Gastroesophageal sphincter (tissue), 4 donors: ENCODE results near the gene DPP6. TPM values are rescaled to one million over a fixed set of nuclear protein-coding genes. Genes with fewer than 3 reads are reported as not detected.

Source experiments
- ATAC-seq: fragments of 150-250 bp; one replicate; pipeline ENCODE4 v1.9.1; 2016; ENCODE audit warnings: mild to moderate bottlenecking, moderate library complexity
- H3K27ac ChIP-seq, 4 donors: fragments of 200-600 bp; sonication (generic) in 3 of 4; 1 replicate in 3 of 4; 2 replicates in 1 of 4; pipeline ENCODE4 v1.5.1; 2016 to 2019
- H3K27me3 ChIP-seq: fragments of 200-600 bp; sonication (generic); one replicate; pipeline ENCODE4 v1.5.1; 2019
- H3K36me3 ChIP-seq, 2 donors: fragments of 200-600 bp; sonication (generic); one replicate each; pipeline ENCODE4 v1.5.1; 2019; ENCODE audit warnings: control low read depth in 1 of 2
- H3K4me1 ChIP-seq, 3 donors: fragments of 200-600 bp; sonication (generic); 1 replicate in 2 of 3; 2 replicates in 1 of 3; pipeline ENCODE4 v1.5.1; 2016 to 2019; ENCODE audit warnings: control low read depth in 2 of 3
- H3K4me3 ChIP-seq, 2 donors: fragments of 200-600 bp; sonication (generic); one replicate each; pipeline ENCODE4 v1.5.1; 2019; ENCODE audit warnings: mild to moderate bottlenecking in 1 of 2, moderate library complexity in 1 of 2
- H3K9me3 ChIP-seq, 3 donors: fragments of 200-600 bp; sonication (generic); one replicate each; pipeline ENCODE4 v1.5.1; 2017 to 2019; ENCODE audit warnings: control low read depth in 2 of 3
- EP300 ChIP-seq: sonication (generic); formaldehyde crosslinking; IDR thresholded peaks from one replicate; pipeline ENCODE4 v1.6.1; 2017; ENCODE audit warnings: antibody characterized with exemption, mild to moderate bottlenecking
- POLR2A ChIP-seq, 2 donors: fragments of 450-650 bp; IDR thresholded peaks; one replicate each; pipeline ENCODE4 v1.6.1; 2017; ENCODE audit warnings: antibody characterized with exemption in 2 of 2, mild to moderate bottlenecking in 2 of 2, moderate library complexity in 1 of 2
- POLR2AphosphoS5 ChIP-seq: sonication (generic); formaldehyde crosslinking; IDR thresholded peaks from one replicate; pipeline ENCODE4 v1.6.1; 2017; ENCODE audit warnings: antibody characterized with exemption
- WGBS, 2 donors: methylation state at CpG; one replicate each; pipeline ENCODE4 v1.1.5; 2018; ENCODE audit warnings: low coverage in 1 of 2; 5-methylcytosine and 5-hydroxymethylcytosine counted together
- total RNA-seq, 4 donors: library from RNA; depleted of rRNA; stranded (reverse); fragments of >200 nt; gene quantifications; one replicate each; pipeline ENCODE4 v1.1.0, GENCODE V29; 2016
- TF ChIP-seq, protein P1 (sequence below), 4 experiments: fragments of 200-600 bp in 2 of 4; fragments of 450-650 bp in 2 of 4; sonication (generic) in 1 of 4; IDR thresholded peaks; one replicate each; pipeline ENCODE4 v1.5.1; 2017 to 2019; ENCODE audit warnings: antibody characterized with exemption in 4 of 4, mild to moderate bottlenecking in 2 of 4, moderate library complexity in 2 of 4

The DPP6 gene
- total RNA-seq, 4 donors from 2014 or later, result 14.3 to 40.0 (median 23.1) TPM

DNA sequence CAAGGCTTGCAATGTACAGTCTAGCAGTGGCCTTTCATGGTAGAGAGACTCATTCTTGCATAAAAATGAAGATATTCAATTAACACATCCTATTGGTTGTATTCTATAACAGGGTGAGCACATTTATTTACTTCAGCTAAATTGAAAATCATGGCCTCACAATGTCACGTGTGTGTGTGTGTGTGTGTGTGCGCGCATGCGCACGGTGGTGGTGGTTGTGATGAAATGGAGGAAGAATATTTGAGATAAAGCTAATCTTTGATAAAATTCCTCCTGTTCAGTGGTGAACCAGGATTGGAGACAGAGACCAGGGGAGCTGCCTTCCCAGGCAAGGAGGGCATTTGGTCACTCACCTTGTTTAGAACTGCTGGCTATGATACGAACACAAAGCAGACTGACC, 199.8 kb downstream of the DPP6 start:
- Histone ChIP-seq H3K36me3 (no peaks in the 10 kb centered on the region), H3K27me3 (no peaks in the 10 kb centered on the region), H3K4me1 (no peaks in the 10 kb centered on the region), H3K4me3 (no peak overlapping the region), H3K27ac (no peak overlapping the region), H3K9me3 (no peaks in the 10 kb centered on the region)
- 77 to 86% methylated on average over 6 of the region's 6 CpGs for WGBS, 2 donors
- ATAC-seq, result no peak
- TF ChIP-seq EP300, result no peak
- TF ChIP-seq, protein P1, sequence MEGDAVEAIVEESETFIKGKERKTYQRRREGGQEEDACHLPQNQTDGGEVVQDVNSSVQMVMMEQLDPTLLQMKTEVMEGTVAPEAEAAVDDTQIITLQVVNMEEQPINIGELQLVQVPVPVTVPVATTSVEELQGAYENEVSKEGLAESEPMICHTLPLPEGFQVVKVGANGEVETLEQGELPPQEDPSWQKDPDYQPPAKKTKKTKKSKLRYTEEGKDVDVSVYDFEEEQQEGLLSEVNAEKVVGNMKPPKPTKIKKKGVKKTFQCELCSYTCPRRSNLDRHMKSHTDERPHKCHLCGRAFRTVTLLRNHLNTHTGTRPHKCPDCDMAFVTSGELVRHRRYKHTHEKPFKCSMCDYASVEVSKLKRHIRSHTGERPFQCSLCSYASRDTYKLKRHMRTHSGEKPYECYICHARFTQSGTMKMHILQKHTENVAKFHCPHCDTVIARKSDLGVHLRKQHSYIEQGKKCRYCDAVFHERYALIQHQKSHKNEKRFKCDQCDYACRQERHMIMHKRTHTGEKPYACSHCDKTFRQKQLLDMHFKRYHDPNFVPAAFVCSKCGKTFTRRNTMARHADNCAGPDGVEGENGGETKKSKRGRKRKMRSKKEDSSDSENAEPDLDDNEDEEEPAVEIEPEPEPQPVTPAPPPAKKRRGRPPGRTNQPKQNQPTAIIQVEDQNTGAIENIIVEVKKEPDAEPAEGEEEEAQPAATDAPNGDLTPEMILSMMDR (IDR thresholded peaks at IDR 0.05), result no peak
- TF ChIP-seq POLR2A (IDR thresholded peaks at IDR 0.05), result no peak
- TF ChIP-seq POLR2AphosphoS5, result no peak

DNA sequence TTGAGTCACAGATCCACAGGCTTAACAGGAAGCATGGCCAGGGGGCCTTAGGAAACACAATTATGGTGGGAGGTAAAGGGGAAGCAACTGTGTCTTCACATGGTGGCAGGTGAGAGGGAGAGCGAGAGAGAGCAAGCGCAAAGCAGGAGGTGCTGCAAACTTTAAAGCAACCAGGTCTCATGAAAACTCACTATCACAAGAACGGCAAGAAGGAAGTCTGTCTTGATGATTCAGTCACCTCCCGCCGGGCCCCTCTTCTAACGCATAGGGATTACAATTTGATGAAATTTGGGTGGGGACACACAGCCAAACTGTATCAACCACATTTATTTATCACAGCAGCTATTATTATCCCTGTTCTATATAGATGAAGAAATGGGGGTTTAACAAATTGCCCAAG, 201.6 kb downstream of the DPP6 start:
- no peak for ATAC-seq
- Histone ChIP-seq H3K9me3 (no peaks in the 10 kb centered on the region), H3K36me3 (no peaks in the 10 kb centered on the region), H3K27me3 (no peaks in the 10 kb centered on the region), H3K4me1 (no peaks in the 10 kb centered on the region), H3K27ac (no peak overlapping the region), H3K4me3 (no peak overlapping the region)
- no peak for TF ChIP-seq POLR2A (IDR thresholded peaks at IDR 0.05)
- 56 to 66% methylated on average over 5 to 6 of the region's 6 CpGs for WGBS, 2 donors

DNA sequence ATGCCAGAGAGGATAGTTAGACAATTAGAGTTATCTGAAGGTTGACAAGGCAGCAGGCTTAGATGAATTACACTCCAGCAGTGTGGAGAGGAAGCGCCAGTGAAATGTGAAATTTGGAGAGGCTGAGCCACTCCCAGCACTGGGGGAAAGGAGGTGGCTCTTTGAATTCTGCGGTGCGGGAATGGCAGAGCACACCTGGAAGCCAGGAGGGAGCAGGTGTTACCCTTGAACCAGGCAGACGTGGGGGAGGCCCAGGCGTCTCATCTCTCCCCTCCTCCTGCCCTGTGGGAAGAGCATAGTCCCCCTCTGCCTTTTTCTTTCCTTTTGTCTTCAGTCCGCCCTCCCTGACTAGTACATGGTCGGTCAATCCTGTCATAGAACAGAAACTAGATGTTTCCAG, 203.1 kb downstream of the DPP6 start:
- Histone ChIP-seq H3K4me1 (no peaks in the 10 kb centered on the region), H3K36me3 (no peaks in the 10 kb centered on the region), H3K27me3 (no peaks in the 10 kb centered on the region), H3K4me3 (no peak overlapping the region), H3K27ac (no peak overlapping the region), H3K9me3 (no peaks in the 10 kb centered on the region)
- ATAC-seq, result no peak
- TF ChIP-seq, protein P1 (IDR thresholded peaks at IDR 0.05), result no peak
- TF ChIP-seq POLR2A (IDR thresholded peaks at IDR 0.05) (no peak), POLR2AphosphoS5 (no peak), EP300 (no peak)
- WGBS, 2 donors, result 18 to 39% methylated on average over 3 to 7 of the region's 7 CpGs

DNA sequence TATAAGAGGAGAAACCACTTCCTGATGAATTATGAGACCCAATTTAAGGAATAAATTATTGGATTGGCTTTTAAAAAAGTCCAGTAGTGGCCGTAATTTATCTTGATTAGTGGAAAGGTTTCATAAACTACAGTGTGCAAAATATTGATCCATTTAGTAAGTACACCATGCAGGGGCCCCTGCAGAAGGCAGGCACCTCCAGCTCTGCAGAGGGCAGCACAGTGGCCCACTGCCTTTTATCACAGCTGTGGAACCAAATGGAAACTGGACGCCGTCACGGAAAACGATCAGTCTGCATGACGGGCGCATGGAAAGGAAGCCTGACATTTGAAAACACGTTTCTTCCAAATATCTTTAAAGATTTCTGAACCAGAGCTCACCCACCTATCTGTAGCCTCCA, 204.0 kb downstream of the DPP6 start:
- peaks cover 0 to 4% (median 0%) of the 10 kb centered on the region in 3 donors for H3K9me3 ChIP-seq
- no peaks in the 10 kb centered on the region for H3K27me3 ChIP-seq
- no peaks in the 10 kb centered on the region for H3K4me1 ChIP-seq
- 62 to 90% methylated on average over 8 of the region's 8 CpGs for WGBS, 2 donors
- H3K27ac ChIP-seq, result no peak overlapping the region
- ATAC-seq, result no peak
- H3K4me3 ChIP-seq, result no peak overlapping the region
- TF ChIP-seq EP300 (no peak), POLR2AphosphoS5 (no peak), POLR2A (IDR thresholded peaks at IDR 0.05) (no peak)
- TF ChIP-seq, protein P1 (IDR thresholded peaks at IDR 0.05), result no peak
- no peaks in the 10 kb centered on the region for H3K36me3 ChIP-seq

DNA sequence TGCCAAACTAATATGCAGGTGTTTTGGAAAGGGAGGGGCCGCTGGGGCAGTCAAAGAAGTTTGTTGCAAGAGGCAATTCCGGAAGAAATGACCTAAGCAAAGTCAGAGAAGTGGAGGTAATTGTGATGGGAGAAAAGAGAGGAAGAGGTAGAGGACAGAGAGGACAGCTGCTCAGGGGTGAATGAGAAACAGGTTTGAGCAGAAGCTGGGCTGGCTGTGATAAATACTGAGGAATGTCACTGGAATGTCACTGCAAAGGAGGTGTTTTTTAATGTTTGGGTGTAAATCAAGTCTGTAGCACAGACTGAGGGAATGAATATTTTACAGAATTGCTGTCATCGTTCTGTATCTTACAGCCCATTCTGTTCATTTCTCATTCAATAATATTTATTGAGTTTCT, 207.2 kb downstream of the DPP6 start:
- Histone ChIP-seq H3K4me1 (no peaks in the 10 kb centered on the region), H3K9me3 (peaks cover 0 to 6% (median 0%) of the 10 kb centered on the region in 3 donors), H3K27ac (no peak overlapping the region), H3K36me3 (no peaks in the 10 kb centered on the region), H3K27me3 (no peaks in the 10 kb centered on the region), H3K4me3 (no peak overlapping the region)
- TF ChIP-seq POLR2AphosphoS5 (no peak), EP300 (no peak)
- ATAC-seq, result no peak
- WGBS, 2 donors, result 48 to 75% methylated on average over 3 of the region's 3 CpGs

DNA sequence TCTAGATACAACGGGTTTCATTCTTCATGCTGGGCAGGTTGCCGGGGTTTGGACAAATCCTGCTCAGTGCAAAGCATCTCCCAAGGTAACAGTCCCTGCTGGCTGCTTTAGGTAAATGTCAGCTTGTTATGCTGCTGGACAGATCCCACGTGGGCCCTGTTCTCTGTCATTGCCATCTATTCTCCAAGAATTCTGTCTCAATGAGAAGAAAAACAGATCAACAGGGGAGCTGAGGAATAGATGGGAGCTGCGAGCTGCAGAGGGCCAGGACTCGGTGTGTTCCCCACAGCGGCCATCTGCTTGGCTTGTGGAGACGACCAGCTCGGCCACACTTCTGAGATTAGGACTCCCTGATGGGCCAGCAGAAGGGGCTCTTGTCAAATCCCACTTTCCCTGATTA, 235.2 kb downstream of the DPP6 start:
- ATAC-seq, result no peak
- Histone ChIP-seq H3K9me3 (peaks cover 0 to 3% (median 0%) of the 10 kb centered on the region in 3 donors), H3K4me3 (no peak overlapping the region), H3K36me3 (no peaks in the 10 kb centered on the region), H3K4me1 (no peaks in the 10 kb centered on the region), H3K27me3 (no peaks in the 10 kb centered on the region), H3K27ac (no peak overlapping the region)
- TF ChIP-seq, protein P1 (IDR thresholded peaks at IDR 0.05), result no peak
- TF ChIP-seq EP300 (no peak), POLR2AphosphoS5 (no peak), POLR2A (IDR thresholded peaks at IDR 0.05) (no peak)
- 24 to 40% methylated on average over 1 to 2 of the region's 8 CpGs for WGBS, 2 donors
